B cell (primary cell): ENCODE results near the gene ESPN. TPM values are rescaled to one million over a fixed set of nuclear protein-coding genes. Genes with fewer than 3 reads are reported as not detected.

Experiments
- ATAC-seq: fragments of 200-7000 bp; cut with Tn5 transposase; one replicate; pipeline ENCODE4 v1.10.0; 2021; ENCODE audit warnings: low read depth, mild to moderate bottlenecking, moderate number of reproducible peaks, moderate library complexity
- CTCF ChIA-PET: fragments of 350-600 bp; sonication (Branson Sonifier 250); formaldehyde crosslinking; loops from one replicate; lab custom pipeline; 2021; ENCODE audit warnings: antibody characterized with exemption, inconsistent platforms; lab: Charles Lee
- POLR2A ChIA-PET: fragments of 350-600 bp; sonication (Branson Sonifier 250); formaldehyde crosslinking; loops from one replicate; lab custom pipeline; 2021; ENCODE audit warnings: antibody characterized with exemption; lab: Charles Lee
- DNase-seq: peaks from one replicate; pipeline ENCODE4 v3.0.0; 2013
- H2AFZ ChIP-seq: 2 replicates; pipeline ENCODE4 v1.6.1; 2012; ENCODE audit warnings: mild to moderate bottlenecking, low read depth, low read length; ENCODE audit not compliant: insufficient read depth, poor library complexity, severe bottlenecking
- H3K27ac ChIP-seq, 2 donors: 1 replicate in 1 of 2; 2 replicates in 1 of 2; pipeline ENCODE4 v1.5.1; 2012 to 2013; ENCODE audit warnings: low read length in 2 of 2, mild to moderate bottlenecking in 2 of 2, moderate library complexity in 1 of 2
- H3K27me3 ChIP-seq, 4 experiments: fragments of 200-600 bp in 1 of 4; sonication (generic) in 1 of 4; replicated peaks in 1 of 4; 1 replicate in 2 of 4; 2 replicates in 2 of 4; pipeline versions ENCODE4 v1.6.1 to v1.7.0; 2013 to 2016; ENCODE audit warnings: low read length in 3 of 4, mild to moderate bottlenecking in 2 of 4, mixed read lengths in 1 of 4, moderate library complexity in 1 of 4; ENCODE audit not compliant: insufficient read depth in 4 of 4, control insufficient read depth in 3 of 4; ENCODE audit errors: control extremely low read depth in 1 of 4
- H3K36me3 ChIP-seq, 2 experiments: replicated peaks in 1 of 2; 1 replicate in 1 of 2; 2 replicates in 1 of 2; pipeline versions ENCODE4 v1.6.1 to v1.7.1; 2013; ENCODE audit warnings: low read length in 1 of 2; ENCODE audit not compliant: insufficient read depth in 2 of 2, control insufficient read depth in 1 of 2; ENCODE audit errors: control extremely low read depth in 1 of 2, extremely low read depth in 1 of 2
- H3K4me1 ChIP-seq, 2 donors: fragments of 200-600 bp in 1 of 2; sonication (generic) in 1 of 2; 1 replicate in 1 of 2; 2 replicates in 1 of 2; pipeline versions ENCODE4 v1.5.1 to v1.6.1; 2013 to 2017; ENCODE audit warnings: low read length in 2 of 2; ENCODE audit not compliant: control insufficient read depth in 2 of 2, insufficient read depth in 2 of 2
- H3K4me2 ChIP-seq: replicated peaks from 2 replicates; pipeline ENCODE3; 2012; ENCODE audit warnings: mild to moderate bottlenecking, low read depth, low read length; ENCODE audit not compliant: poor library complexity, severe bottlenecking
- H3K4me3 ChIP-seq, 5 experiments: fragments of 200-600 bp in 1 of 5; sonication (generic) in 1 of 5; 1 replicate in 3 of 5; 2 replicates in 2 of 5; pipeline versions ENCODE4 v1.5.1 to v1.7.0; 2011 to 2016; ENCODE audit warnings: low read length in 4 of 5, mild to moderate bottlenecking in 4 of 5, low read depth in 2 of 5, control low read depth in 1 of 5, moderate library complexity in 1 of 5; ENCODE audit not compliant: insufficient read depth in 1 of 5; ENCODE audit errors: control extremely low read depth in 1 of 5, extremely low read depth in 1 of 5
- H3K79me2 ChIP-seq: fragments of 200-600 bp; sonication (generic); one replicate; pipeline ENCODE4 v1.6.0; 2016; ENCODE audit warnings: low read length; ENCODE audit not compliant: control insufficient read depth, insufficient read depth
- H3K9ac ChIP-seq: fragments of 200-600 bp; sonication (generic); 2 replicates; pipeline ENCODE4 v1.6.1; 2017; ENCODE audit warnings: mild to moderate bottlenecking, low read length, moderate library complexity
- H3K9me3 ChIP-seq, 3 donors: one replicate each; pipeline versions ENCODE4 v1.6.1 to v1.7.1; 2013; ENCODE audit warnings: low read length in 2 of 3; ENCODE audit not compliant: control insufficient read depth in 2 of 3, insufficient read depth in 1 of 3; ENCODE audit errors: control extremely low read depth in 1 of 3
- H4K20me1 ChIP-seq: 2 replicates; pipeline ENCODE4 v1.6.0; 2012; ENCODE audit warnings: mild to moderate bottlenecking, low read length; ENCODE audit not compliant: insufficient read depth, control insufficient read depth, poor library complexity, severe bottlenecking
- H3K27ac Mint-ChIP-seq: one replicate; pipeline ENCODE4 v1.8.0; 2021; ENCODE audit warnings: mixed read lengths
- H3K27me3 Mint-ChIP-seq: one replicate; pipeline ENCODE4 v1.8.0; 2021; ENCODE audit warnings: mixed read lengths
- H3K4me1 Mint-ChIP-seq: one replicate; pipeline ENCODE4 v1.8.0; 2021; ENCODE audit warnings: mixed read lengths
- H3K4me3 Mint-ChIP-seq: one replicate; pipeline ENCODE4 v1.8.0; 2021; ENCODE audit warnings: mixed read lengths
- H3K9me3 Mint-ChIP-seq: one replicate; pipeline ENCODE4 v1.8.0; 2022; ENCODE audit warnings: mixed read lengths; ENCODE audit not compliant: insufficient read depth
- CTCF ChIP-seq: fragments of 200-600 bp; IDR thresholded peaks from one replicate; pipeline ENCODE4 v1.8.0; 2022; ENCODE audit warnings: antibody characterized with exemption, mild to moderate bottlenecking
- EZH2 ChIP-seq: IDR thresholded peaks from 2 replicates; pipeline ENCODE4 v1.6.1; 2012; ENCODE audit warnings: borderline replicate concordance, low read depth, mild to moderate bottlenecking, moderate library complexity, low read length; ENCODE audit not compliant: insufficient read depth, poor library complexity, severe bottlenecking
- WGBS: methylation state at CpG from one replicate; pipeline ENCODE4 v1.1.5; 2013; ENCODE audit warnings: missing lambda C conversion rate; ENCODE audit not compliant: insufficient coverage; 5-methylcytosine and 5-hydroxymethylcytosine counted together
- intact Hi-C: fragments of 100-400 bp; cut with micrococcal nuclease; formaldehyde crosslinking; loops from one replicate; pipeline ENCODE4 v1.10.0; 2022
- polyA plus RNA-seq: library from polyadenylated mRNA; depleted of rRNA; stranded (reverse); fragments of >200 nt; gene quantifications from 2 replicates; pipeline ENCODE4 v1.2.3, GENCODE V29; 2012
- total RNA-seq, 2 donors: library from RNA; stranded (reverse); fragments of 120-200 nt in 1 of 2; gene quantifications; 1 replicate in 1 of 2; 2 replicates in 1 of 2; pipeline versions ENCODE4 v1.2.3 to v1.2.4, GENCODE V29; 2013 to 2022

Gene ESPN
- total and polyA plus RNA-seq, 2 donors (not counting 1 experiment from before 2014, with no cell fraction given), result 0.19 to 0.25 TPM

GRCh38 chr1:6475381-6476133 is 51.0 kb downstream of the ESPN start:
- Histone ChIP-seq H3K9ac (no peak overlapping the region), H3K4me2 (peak overlapping the region; percentile 22), H3K27ac (no peak overlapping the region), H2AFZ (peak overlapping the region; percentile 51), H3K4me3 (no peak overlapping the region), H3K79me2 (no peaks in the 10 kb centered on the region), H3K36me3 (no peaks in the 10 kb centered on the region), H3K9me3 (peaks cover 0 to 1% (median 0%) of the 10 kb centered on the region in 3 donors), H3K27me3 (peaks cover 0 to 4% (median 0%) of the 10 kb centered on the region in 4 experiments), H4K20me1 (no peaks in the 10 kb centered on the region), H3K4me1 (peaks cover 2 to 6% of the 10 kb centered on the region in 2 donors)
- no peaks in the 10 kb centered on the region for H3K9me3 Mint-ChIP-seq
- H3K4me3 Mint-ChIP-seq, result no peak overlapping the region
- H3K4me1 Mint-ChIP-seq, result peaks cover 2% of the 10 kb centered on the region
- ChIA-PET POLR2A (no interaction called here), CTCF (interaction anchor here (0.9 to 1.8 kb wide), 4 partner anchors 13 to 228 kb away, joined by 3 to 6 read pairs (median 3); no protein-coding TSS in a partner anchor)
- H3K27me3 Mint-ChIP-seq, result peaks cover 3% of the 10 kb centered on the region
- WGBS, result 32% methylated on average over 33 of the region's 33 CpGs
- TF ChIP-seq CTCF (peak; percentile 95), EZH2 (no peak)
- intact Hi-C loops, result no loop called here
- peak; percentile 90 for ATAC-seq
- peak; percentile 79 for DNase-seq
- no peak overlapping the region for H3K27ac Mint-ChIP-seq

- no peak overlapping the region for H3K4me2 ChIP-seq
- 91% methylated on average over 5 of the region's 5 CpGs for WGBS
- TF ChIP-seq CTCF (no peak), EZH2 (no peak)
- H3K9me3 Mint-ChIP-seq, result no peaks in the 10 kb centered on the region
- H2AFZ ChIP-seq, result no peak overlapping the region
- ChIA-PET POLR2A (no interaction called here), CTCF (interaction anchor here (0.8 to 1.8 kb wide), 6 partner anchors 9 to 229 kb away, joined by 3 to 6 read pairs (median 3); no protein-coding TSS in a partner anchor)
- no peak overlapping the region for H3K4me3 Mint-ChIP-seq
- ATAC-seq, result no peak
- H3K9ac ChIP-seq, result no peak overlapping the region
- H3K4me1 Mint-ChIP-seq, result peaks cover 2% of the 10 kb centered on the region
- no peak overlapping the region for H3K4me3 ChIP-seq
- no peaks in the 10 kb centered on the region for H3K36me3 ChIP-seq
- no peak for DNase-seq
- intact Hi-C loops, result no loop called here
- H4K20me1 ChIP-seq, result no peaks in the 10 kb centered on the region
- peaks cover 6% of the 10 kb centered on the region for H3K27me3 Mint-ChIP-seq
- no peak overlapping the region for H3K27ac ChIP-seq
- H3K27me3 ChIP-seq, result peaks cover 0 to 4% (median 0%) of the 10 kb centered on the region in 4 experiments
- H3K4me1 ChIP-seq, result peaks cover 2 to 6% of the 10 kb centered on the region in 2 donors
- no peak overlapping the region for H3K27ac Mint-ChIP-seq
- no peaks in the 10 kb centered on the region for H3K79me2 ChIP-seq
- H3K9me3 ChIP-seq, result no peaks in the 10 kb centered on the region
Measured at GRCh38 chr1:6476483-6476882, 51.9 kb downstream of the ESPN start.
